Epidermal melanocyte (primary cell): ENCODE data around the gene GBX2.

Experiments used
- DNase-seq: peaks from one replicate; pipeline ENCODE4 v3.0.0; 2011; ENCODE audit warnings: low spot score; ENCODE audit not compliant: insufficient read length

GBX2 gene

DNA sequence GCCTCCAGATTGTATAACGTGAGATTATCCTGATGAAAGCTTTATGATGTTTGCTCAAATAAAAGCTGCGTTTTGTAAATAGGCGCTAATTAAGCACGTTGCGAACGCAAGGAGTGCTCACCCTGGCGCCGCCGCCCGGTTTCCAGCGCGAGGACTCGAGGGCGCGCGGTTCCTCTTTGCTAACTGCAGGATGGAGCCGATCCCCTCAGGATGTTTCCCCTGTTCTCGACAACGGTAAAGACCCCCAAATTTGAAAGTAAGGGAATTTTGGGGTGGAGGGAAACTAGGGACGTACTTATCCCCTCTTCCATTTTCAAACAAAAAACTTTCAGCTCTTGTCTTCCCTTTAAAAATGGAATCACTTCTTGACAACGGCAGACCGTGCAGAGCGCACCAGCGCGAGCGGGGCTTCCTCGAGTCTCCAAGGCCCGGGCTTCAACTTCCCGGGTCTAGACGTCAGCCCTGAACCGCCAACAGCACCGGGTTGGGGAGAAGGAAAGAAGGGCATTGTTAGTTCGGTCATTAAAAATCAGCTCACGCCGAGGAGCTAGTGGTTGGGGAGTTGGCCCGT, 1.1 kb upstream of the GBX2 start:
- no peak for DNase-seq

DNA sequence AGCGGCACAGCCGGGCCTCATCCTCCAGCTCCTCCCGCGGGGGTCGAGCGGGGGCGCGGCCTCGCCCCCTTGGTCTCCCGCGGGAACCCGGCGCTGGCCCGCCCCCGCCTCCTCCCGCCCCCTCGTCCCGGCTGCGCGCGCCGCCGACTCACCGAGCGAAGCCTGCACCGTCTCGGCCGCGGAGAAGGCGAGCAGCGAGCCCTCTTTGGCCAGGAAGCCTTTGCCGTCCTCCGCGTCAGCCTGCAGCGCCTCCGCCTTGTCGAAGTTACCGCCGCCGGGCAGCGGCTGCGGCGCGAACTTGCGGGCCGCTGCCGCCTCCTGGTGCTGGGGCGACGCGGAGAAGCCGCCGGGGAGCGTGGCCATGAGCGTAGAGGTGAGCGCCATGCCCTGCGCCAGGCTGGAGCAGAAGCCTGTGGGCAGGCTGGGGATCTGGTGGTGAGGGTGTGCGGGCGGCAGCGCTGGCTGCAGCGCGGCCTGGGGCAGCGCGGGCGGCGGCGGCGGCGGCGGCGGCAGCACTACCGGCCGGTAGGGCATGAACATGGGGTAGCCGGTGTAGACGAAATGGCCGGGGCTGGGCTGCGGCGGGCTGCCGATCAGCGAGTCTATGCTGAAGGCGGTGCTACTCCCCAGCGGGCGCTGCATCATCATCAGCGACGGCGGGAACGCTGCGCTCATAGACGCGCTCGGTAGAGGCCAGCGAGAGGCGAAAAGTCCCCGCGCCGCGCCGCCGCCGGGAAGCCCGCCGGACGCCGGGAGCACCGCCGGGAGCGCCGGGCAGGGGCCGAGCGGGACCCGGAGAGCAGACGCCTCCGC, 683 bp downstream of the GBX2 start:
- no peak for DNase-seq

DNA sequence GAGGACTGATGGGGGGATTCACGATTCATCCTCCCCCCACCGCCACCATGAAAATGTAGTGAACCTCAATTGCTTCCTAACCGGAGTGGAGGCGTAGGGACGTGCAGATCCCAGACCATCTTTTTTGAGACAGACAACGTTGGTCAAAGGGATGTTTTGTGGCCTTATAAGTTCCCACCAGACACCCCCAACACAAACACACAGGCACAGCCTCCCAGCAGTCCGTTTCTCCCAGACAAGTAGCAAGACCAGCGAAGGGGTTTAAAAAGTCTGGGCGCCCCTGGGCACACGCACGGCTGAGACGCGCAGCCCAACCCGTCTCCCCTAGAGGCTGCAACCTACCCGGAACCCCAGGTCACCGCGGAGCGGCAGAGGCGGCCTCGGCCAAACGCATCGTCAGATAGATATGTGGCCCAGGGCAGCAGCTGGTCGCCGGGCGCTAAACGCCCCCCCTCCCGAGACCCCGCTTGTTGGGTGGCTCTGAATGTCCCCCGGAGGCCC, 1.3 kb downstream of the GBX2 start:
- no peak for DNase-seq

DNA sequence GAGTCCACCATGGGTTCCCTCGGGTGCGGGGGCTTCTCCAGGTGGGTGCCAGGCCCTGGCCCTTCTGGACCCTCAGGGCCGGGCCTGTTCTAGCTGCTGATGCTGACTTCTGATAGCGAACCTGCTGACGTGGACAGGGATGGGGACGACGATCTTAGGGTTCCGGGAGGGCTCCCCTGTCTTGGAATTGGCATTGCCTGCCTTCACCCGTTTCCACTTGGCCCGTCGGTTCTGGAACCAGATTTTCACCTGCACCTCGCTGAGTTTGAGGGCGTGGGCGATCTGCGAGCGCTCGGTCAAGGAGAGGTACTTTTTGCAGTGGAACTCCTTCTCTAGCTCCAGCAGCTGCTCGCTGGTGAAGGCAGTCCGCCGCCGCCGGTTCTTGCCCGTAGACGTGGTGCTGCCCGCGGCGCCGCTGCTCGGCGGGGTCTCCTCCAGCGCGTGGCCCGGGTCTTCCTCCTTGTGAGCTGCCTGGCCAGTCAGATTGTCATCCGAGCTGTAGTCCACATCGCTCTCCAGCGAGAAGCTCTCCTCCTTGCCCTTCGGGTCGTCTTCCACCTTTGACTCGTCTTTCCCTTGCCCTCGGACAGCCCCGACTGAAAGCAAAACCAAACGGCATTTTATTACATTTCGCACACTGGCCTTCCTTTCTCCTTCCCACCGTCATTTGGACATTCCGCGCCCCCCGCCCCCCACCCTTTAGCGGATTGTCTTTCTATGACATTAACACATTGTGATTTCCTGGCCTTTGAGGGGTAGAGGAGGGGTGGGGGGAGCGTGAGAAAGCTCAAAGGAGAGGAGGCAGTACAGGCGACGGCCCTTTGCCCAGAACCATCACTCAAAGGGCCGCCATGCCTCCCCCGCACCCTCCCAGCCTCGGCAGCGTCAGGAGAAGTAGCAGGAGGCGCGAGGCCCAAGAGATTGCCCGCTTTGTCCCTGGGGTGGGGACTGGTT, 2.1 kb downstream of the GBX2 start:
- no peak for DNase-seq

DNA sequence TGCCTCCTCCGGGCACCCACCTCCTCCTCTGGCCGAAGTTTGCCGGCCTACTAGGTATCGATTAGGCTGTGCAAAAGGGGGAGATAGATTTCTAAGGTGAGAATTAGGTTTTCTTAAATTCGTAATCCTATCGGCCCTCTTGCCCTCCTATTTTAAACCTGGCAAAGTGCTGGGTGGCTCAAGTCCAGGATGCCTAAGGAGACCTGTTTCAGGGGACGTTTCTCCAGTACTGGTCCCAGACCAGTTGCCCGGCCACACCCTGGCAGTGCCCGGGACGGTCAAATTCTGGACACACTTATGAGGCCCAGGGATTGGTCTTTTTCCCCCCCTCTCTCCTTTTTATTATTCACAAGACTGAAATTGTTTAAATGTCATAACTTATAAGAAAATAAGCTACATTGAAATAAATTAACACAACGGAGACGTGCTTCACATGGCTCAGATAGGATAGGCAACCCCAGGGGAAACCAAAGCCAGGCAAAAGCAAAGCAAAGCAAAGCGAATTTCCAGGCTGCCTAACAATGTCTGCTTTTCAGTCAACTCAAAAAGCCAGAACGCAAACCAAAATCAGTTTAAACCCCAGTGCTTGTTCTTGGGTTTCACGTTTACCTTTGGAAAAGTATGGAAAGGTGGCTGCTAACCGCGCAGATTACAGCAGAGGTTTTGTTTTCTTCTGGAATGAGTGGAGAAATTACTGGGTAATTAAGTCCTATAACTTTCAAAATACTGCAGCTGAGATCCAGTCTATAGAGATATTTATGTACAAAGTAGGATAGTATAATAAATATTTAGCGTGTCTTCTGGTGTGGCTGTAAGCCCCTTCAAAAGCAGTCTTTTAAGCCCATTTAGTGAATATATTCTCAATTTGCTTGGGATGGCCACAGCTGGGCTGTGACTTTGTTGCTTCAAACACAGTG, 3.0 kb downstream of the GBX2 start:
- no peak for DNase-seq

DNA sequence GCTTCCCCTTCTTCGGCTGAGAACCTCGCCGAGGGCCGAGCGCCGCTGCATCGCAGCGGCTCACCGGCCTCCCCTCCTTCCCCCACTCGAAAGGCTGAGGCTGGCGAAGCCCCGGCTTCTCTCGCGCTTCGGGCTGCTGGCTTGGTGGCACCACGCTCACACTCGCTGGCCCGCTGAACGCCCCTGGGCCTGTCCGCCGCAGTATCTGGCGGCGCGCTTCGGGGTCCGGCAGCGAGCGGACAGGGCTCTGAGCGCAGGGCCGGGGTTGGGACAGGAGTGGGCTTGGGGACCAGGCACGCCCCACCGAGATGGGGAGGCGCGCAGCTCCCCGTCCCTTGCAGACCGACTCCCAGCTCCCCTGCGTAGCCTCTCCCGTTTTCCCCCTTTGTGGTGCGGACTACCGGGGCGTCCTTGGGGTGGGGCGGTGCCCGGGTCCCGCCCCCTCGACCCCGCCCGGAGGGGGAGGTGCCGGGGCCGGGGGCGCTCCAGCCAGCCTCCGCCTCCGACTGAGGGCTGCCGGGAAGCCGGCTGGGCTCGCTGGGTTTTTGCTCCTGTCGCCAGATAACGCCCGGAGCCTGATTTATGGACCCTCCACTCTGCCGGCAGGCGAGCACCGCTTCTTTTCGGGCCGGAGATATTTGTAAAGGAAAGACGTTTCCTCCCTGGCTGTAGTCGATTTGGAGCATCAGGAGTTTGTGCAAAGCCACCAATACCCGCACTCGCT, 3.8 kb downstream of the GBX2 start:
- no peak for DNase-seq

DNA sequence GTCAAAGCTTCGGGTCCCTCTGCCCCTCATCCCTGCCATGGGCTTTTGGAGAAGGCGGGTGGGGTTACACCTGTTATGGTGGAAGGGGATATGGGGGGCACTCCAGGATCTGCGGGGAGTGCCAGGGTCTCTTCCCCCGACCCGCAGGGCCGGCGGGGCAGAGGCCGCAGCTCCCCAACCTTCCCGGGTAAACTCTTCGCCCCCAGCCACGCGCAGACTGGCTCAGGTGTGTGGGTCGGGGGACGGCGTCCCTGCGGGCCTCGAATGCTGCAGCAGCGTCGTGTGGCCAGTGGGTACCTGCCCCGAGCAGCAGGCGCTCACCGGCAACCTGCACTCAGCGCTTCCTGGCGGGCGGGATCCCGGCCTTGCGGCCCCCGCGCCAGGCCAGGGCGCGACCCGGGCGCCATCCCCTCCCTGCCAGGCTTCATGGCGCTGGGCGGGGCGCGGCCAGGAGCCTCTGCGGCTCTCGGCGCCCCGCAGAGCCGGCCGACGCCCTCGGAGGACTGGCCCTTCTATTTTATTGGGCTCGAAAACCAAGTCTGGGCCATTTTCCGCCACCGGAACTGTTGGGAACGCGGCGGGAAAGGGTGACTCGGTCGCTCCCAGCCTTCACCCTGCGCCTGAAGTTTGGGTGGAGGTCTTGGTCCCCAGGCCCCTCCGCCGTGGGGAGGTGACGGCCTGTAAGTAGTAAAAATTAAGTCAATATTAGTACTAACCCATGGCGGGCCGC, 4.5 kb downstream of the GBX2 start:
- no peak for DNase-seq

DNA sequence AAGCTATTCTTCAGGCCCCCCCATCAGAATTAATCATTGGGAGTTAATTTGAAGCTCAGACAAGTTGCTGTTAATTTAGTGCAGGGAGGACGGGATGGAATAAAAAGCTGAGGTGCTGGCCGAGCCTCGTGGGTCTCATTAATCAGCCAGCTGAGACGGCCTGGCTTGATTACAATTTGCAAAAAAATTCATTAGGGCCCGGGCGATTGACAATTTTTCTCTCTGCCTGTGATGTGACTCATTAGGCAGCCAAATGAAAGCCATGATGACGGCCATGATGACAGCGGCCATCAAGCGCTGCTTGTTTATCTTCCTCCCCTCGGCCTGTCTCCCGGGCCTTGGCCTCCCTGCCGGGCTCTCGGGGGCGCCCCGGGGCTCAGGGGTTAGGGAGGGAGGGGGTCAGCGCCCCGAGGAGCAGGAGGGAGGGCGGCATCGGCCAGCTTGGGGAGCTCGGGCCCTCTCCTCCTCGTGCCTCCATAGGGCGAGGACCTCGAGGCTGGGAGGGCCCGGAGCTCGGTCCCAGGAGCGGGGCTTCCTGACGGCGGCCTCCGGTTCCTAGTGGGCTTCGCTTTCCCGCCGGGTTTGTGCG, 5.2 kb downstream of the GBX2 start:
- DNase-seq = no peak

DNA sequence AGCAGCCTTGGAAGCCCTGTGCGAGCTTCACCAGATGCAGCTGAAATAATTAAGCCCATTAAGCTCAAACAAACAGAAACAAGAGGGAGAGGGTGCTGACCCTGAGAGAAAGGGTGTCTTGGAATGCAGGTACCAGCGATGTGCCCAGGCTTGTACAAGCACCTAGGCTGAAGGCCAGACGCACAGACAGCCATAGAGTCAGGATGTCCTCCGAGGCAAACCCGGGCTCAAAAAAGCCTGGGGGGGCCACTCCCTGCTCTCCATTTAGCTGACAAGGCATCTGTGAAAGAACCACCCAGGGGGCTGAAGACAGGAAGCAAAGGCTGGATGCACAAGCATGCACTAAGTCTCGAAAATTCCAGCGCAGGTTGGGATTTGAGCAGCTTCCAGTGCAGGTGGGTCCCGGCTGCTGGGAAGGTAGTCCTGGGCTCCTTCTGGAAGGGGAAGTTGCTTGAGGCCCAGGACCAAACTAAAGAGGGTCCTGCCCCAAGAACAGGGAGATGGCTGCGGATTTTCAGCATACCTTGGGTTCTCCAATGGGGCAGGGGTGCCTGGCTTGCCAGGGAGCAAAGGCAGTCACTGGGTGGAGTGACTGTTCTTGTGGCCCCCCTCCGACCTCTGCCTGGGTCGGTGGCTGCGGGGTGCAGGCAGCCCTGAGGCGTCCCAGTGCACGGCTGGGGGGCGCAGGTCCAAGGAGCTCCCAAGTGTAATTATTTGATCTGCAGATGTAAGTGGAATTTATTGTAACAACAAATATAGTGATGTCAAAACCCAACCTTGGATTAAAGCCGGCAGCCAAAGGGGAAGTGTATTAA, 5.9 kb downstream of the GBX2 start:
- DNase-seq = no peak

DNA sequence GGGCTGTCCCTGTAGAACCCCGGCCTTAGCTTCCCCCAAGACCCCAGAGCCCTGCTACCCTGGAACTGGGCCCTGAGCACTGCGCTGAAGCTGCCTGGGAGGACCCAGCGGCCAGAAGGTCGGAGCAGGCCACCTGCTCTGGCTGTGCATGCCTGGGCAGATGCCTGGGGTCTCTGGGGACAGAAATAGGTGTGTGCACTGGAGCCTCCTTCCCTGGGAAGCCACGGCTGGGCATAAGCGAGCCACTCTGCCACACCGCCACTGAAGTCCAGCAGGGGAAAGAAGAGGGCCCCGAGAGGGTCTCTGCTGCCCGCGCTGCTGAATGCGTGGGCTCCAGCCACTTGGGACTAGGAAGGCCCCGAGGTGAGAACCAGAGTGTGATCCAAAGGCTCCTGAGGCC, 6.7 kb downstream of the GBX2 start:
- DNase-seq = no peak

DNA sequence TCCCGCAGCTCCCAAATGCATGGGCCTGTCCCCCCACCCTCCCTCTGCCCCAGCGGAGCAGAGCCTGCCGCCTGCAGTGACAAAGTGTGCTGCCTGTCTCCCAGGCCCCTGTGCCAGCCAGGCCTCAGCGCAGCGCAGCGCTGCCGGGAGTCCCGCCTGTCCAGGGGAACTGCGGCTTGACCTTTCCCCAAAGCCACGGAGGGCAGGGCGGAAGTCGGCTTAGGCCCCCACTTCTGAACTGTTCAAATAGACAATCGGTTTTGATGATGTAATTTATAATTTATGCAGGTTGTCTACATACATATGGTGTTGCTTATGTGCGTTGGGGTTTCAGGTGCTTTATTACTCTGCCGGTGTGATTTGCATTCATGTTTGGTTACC, 7.1 kb downstream of the GBX2 start:
- no peak for DNase-seq

DNA sequence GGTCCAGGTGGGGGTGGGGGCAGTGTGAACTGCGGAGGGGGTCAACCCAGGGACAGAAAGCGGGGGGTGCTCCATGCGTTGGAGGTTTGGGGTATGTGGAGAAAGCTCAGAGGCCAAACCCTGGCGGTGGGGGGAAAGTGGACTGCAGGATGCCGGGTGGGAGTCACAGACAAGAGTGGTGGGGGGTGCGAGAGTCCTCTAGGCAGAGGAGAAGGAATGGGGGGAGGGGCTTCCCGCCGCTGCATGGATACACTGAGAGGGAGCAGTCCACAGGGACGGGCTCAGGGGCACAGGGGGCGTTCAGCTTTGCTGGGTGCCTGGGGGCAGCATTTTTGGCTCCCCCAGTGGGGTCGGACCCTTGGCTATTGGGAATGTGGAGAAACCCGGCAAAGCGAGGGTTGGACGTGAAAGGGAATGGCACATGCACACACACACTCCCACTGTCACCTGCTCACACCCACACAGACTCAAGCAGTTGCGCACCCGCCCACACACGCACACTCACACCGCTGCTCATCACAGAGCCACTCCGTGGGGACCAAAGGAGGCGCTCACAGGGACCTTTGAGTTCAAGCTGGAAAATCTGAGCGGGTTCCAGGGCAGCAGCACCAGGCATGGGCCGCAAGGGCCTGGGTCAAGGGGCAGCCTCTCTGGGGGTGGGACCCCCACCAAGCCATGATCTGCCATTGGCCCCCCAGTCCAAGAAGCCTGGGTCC, 7.7 kb downstream of the GBX2 start:
- no peak for DNase-seq

DNA sequence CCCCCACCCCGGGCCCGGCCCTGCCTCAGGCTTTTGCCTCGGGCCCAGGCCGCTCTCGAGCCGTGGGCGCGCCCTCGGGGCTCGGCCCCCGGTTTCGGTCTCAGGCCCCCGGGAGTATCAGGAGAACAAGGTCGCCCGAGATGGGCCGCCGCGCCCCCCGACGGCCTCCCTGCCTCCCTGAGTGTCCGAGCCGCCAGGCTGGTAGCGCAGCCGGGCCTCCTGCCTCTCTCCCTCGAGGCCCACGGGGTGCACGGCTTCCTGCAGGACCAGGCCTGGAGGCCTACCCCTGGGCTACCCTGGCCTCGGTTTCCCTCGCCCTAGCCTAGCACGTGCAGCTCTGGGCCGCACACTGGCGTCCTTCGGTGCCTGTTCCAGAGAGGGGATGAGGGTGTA, 8.4 kb downstream of the GBX2 start:
- no peak for DNase-seq

DNA sequence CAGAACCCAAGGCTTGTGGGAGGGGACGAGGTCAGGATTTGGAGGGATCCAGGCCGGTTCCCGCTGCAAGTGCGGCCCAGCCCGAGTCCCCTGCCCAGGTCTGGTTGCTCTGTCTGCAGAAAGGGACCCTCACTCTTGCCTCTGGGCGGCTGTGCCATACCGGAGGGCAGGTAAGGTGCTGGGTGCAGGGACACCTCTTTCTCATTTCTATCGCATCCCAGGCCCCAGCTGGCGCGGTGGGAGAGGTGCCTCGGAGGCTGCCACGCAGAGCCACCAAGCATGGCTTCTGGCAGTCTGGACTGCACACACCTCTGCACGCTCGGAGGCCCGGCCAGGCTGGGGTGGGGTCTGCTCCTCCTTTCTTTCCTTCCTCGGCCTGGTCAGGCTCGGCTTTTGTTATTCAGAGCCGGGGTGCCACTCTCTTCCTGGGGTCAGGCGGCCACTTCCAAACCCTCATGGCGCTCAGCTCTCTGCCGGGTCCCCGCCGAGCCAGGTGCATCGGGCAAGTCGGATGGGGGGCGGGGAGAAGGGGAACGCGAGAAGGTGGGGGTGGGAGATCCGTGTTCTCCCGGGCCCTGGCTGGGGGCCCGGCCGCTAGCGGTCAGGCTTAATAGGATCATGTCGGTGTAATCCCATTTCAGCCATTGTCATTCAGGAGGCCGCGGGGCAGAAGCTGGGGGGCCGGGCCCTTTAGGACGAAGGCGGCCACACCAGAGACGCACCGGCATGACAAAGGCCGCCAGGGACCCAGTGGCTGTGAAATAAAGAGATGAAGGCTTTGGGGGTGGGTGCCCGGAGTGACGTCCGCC, 9.0 kb downstream of the GBX2 start:
- DNase-seq = no peak

DNA sequence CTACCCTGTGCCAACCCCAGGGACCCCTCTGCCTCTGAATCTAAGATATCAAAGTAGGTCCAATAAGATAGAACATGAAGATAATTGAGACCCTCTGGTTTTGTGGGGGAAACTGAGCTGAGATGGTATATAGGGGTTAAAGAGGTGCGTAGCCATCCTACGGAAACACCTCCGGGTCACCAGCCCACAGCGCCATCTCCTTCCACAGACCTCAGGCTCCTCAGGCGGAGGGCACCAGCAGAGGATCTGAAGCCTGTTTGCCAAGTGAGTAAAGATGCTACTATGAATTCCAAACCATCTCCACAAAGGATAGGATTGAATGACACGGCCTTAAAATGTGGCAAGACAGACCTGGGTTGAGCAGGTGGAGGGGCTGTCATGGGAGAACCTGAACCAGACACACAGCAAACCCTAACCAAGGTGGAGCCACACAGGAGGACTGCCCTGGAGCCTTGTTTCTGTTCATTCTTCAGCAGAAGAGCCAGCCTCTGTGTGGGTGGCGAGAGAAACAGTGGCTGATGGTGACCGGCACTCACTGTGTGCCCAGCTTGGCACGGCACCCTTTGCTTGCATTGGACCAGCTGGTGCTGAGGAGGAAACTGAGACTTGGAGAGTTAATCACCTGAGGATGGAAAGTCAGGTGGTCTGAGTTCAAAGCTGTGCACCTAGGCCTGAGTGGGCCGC, 10.2 kb downstream of the GBX2 start:
- DNase-seq = no peak

DNA sequence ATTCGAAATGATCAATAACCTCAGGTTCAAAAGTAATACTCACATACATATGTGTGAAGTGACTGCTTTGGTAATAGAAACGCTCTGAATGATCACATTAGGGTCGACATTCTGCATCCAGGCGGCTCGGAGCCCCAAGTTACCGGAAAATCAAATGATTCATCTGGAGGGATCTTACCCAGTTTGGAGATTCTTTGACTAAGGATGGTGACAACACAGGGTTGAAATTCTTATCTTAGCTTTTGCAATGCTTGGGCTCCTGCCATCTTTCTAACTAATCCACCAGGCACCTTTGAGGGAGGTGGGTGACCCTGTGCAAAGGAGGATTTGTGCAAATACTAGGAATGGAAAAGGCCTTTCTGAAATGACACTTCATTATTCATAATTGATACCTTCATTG, 10.8 kb downstream of the GBX2 start:
- DNase-seq = no peak
